Gastrocnemius medialis (tissue), 4 donors: Measurements from ENCODE around the gene ZFYVE21. TPM values are rescaled to one million over a fixed set of nuclear protein-coding genes. Genes with fewer than 3 reads are reported as not detected.

Experiments used
- ATAC-seq, 2 donors: fragments of 150-250 bp; one replicate each; pipeline ENCODE4 v1.9.1; 2016
- DNase-seq, 2 donors: peaks; one replicate each; pipeline ENCODE4 v3.0.0-alpha.2; 2019
- H3K27ac ChIP-seq, 4 donors: fragments of 200-600 bp; sonication (generic); 1 replicate in 1 of 4; 2 replicates in 3 of 4; pipeline ENCODE4 v1.5.1; 2016 to 2018; ENCODE audit warnings: mild to moderate bottlenecking in 2 of 4, moderate library complexity in 1 of 4
- H3K27me3 ChIP-seq, 3 donors: fragments of 200-600 bp; sonication (generic) in 2 of 3; 1 replicate in 1 of 3; 2 replicates in 2 of 3; pipeline versions ENCODE4 v1.5.1 to v1.6.0; 2016 to 2019; ENCODE audit warnings: mild to moderate bottlenecking in 1 of 3, moderate library complexity in 1 of 3
- H3K36me3 ChIP-seq, 2 donors: fragments of 200-600 bp; sonication (generic) in 1 of 2; one replicate each; pipeline ENCODE4 v1.5.1; 2017 to 2018
- H3K4me1 ChIP-seq, 2 donors: fragments of 200-600 bp; sonication (generic) in 1 of 2; one replicate each; pipeline ENCODE4 v1.5.1; 2016 to 2017; ENCODE audit warnings: mild to moderate bottlenecking in 2 of 2
- H3K4me3 ChIP-seq, 4 donors: fragments of 200-600 bp; sonication (generic) in 3 of 4; 1 replicate in 1 of 4; 2 replicates in 3 of 4; pipeline ENCODE4 v1.5.1; 2016 to 2019; ENCODE audit warnings: mild to moderate bottlenecking in 2 of 4
- H3K9me3 ChIP-seq, 3 donors: fragments of 200-600 bp; sonication (generic) in 2 of 3; 1 replicate in 1 of 3; 2 replicates in 2 of 3; pipeline ENCODE4 v1.5.1; 2016 to 2019
- CTCF ChIP-seq, 5 experiments: fragments of 450-650 bp in 3 of 5; fragments of 200-600 bp in 2 of 5; sonication (generic) in 2 of 5; IDR thresholded peaks in 4 of 5; conservative IDR thresholded peaks in 1 of 5; 1 replicate in 4 of 5; 2 replicates in 1 of 5; pipeline ENCODE4 v1.5.1; 2016 to 2019; ENCODE audit warnings: antibody characterized with exemption in 5 of 5, mild to moderate bottlenecking in 3 of 5, moderate library complexity in 3 of 5
- POLR2A ChIP-seq, 2 donors: fragments of 450-650 bp; IDR thresholded peaks; one replicate each; pipeline ENCODE4 v1.6.1; 2017; ENCODE audit warnings: antibody characterized with exemption in 2 of 2, mild to moderate bottlenecking in 2 of 2, moderate library complexity in 2 of 2
- in situ Hi-C, 4 donors: fragments of 200-750 bp; cut with MboI; loops; one replicate each; pipeline versions ENCODE4 v1.15.0 to v1.8.0; 2017; ENCODE audit warnings: low sequenced_read_pairs in 4 of 4
- intact Hi-C: fragments of 100-400 bp; cut with DNase I; formaldehyde crosslinking; loops from one replicate; pipeline ENCODE4 v1.15.1; 2023; ENCODE audit warnings: low total_unique reads
- total RNA-seq, 4 donors: library from RNA; depleted of rRNA; stranded (reverse); fragments of >200 nt; gene quantifications; one replicate each; pipeline versions ENCODE4 v1.1.0 to v1.2.3, GENCODE V29; 2016

Gene ZFYVE21
- total RNA-seq, 4 donors from 2014 or later, result 16.2 to 25.8 (median 20.2) TPM

GRCh38 chr14:103712633-103713247 lies 2.9 kb upstream of the ZFYVE21 start:
- in situ Hi-C loops, result no loop called here
- no peak for DNase-seq
- Histone ChIP-seq H3K4me1 (peaks cover 48 to 56% of the 10 kb centered on the region in 2 donors), H3K27ac (peak overlapping the region; percentile 39 to 75 (median 60)), H3K36me3 (no peaks in the 10 kb centered on the region), H3K4me3 (no peak overlapping the region), H3K27me3 (no peaks in the 10 kb centered on the region), H3K9me3 (no peaks in the 10 kb centered on the region)
- intact Hi-C loops, result loop anchor here (10.0 kb wide), 1 partner anchor 318 kb away; no protein-coding TSS in a partner anchor
- ATAC-seq, result no peak
- no peak for TF ChIP-seq CTCF (IDR thresholded peaks at IDR 0.05 in 4 of 5, conservative IDR thresholded peaks at IDR 0.05 in 1 of 5)
- TF ChIP-seq POLR2A (IDR thresholded peaks at IDR 0.05), result no peak

GRCh38 chr14:103713304-103714062 lies 2.1 kb upstream of the ZFYVE21 start:
- no peak for ATAC-seq
- no peak for TF ChIP-seq CTCF (IDR thresholded peaks at IDR 0.05 in 4 of 5, conservative IDR thresholded peaks at IDR 0.05 in 1 of 5)
- TF ChIP-seq POLR2A (IDR thresholded peaks at IDR 0.05), result no peak
- Histone ChIP-seq H3K4me1 (peaks cover 48 to 58% of the 10 kb centered on the region in 2 donors), H3K9me3 (no peaks in the 10 kb centered on the region), H3K27me3 (no peaks in the 10 kb centered on the region), H3K4me3 (no peak overlapping the region), H3K27ac (no peak overlapping the region), H3K36me3 (no peaks in the 10 kb centered on the region)
- DNase-seq, result no peak
- in situ Hi-C loops, result no loop called here
- intact Hi-C loops, result loop anchor here (10.0 kb wide), 1 partner anchor 319 kb away; no protein-coding TSS in a partner anchor

GRCh38 chr14:103714063-103714724 lies 1.4 kb upstream of the ZFYVE21 start:
- Histone ChIP-seq H3K27me3 (no peaks in the 10 kb centered on the region), H3K4me1 (peaks cover 48 to 58% of the 10 kb centered on the region in 2 donors), H3K9me3 (no peaks in the 10 kb centered on the region), H3K27ac (no peak overlapping the region), H3K36me3 (no peaks in the 10 kb centered on the region), H3K4me3 (peak overlapping the region in 2 of 4 donors; percentile 46 to 61)
- no peak for TF ChIP-seq CTCF (IDR thresholded peaks at IDR 0.05 in 4 of 5, conservative IDR thresholded peaks at IDR 0.05 in 1 of 5)
- TF ChIP-seq POLR2A (IDR thresholded peaks at IDR 0.05), result no peak
- no peak for ATAC-seq
- intact Hi-C loops, result loop anchor here (10.0 kb wide), 1 partner anchor 319 kb away; no protein-coding TSS in a partner anchor
- in situ Hi-C loops, result no loop called here
- no peak for DNase-seq

- H3K4me3 ChIP-seq, result peak overlapping the region; percentile 61 to 79 (median 68)
- no peak for DNase-seq
- in situ Hi-C loops, result no loop called here
- ATAC-seq, result peak; percentile 13 to 15
- peak overlapping the region; percentile 78 to 91 (median 84) for H3K27ac ChIP-seq
- peaks cover 56 to 65% of the 10 kb centered on the region in 2 donors for H3K4me1 ChIP-seq
- TF ChIP-seq CTCF (IDR thresholded peaks at IDR 0.05 in 4 of 5, conservative IDR thresholded peaks at IDR 0.05 in 1 of 5), result no peak
- TF ChIP-seq POLR2A (IDR thresholded peaks at IDR 0.05), result no peak
- H3K27me3 ChIP-seq, result no peaks in the 10 kb centered on the region
- no peaks in the 10 kb centered on the region for H3K9me3 ChIP-seq
- H3K36me3 ChIP-seq, result no peaks in the 10 kb centered on the region
- intact Hi-C loops, result loop anchor here (5.0 to 10.0 kb wide), 2 partner anchors 154 to 321 kb away; partner anchors contain the start of genes BAG5 and COA8
Observed at GRCh38 chr14:103716091-103716801, 636 bp downstream of the ZFYVE21 start.
